ENCODE measurements around the gene FOXN3. TPM values are rescaled to one million over a fixed set of nuclear protein-coding genes. Genes with fewer than 3 reads are reported as not detected.
"Not testable (repeated sequence)": the region's sequence is repeated elsewhere in the genome, so short reads cannot be mapped to it uniquely, and the experiment has no call there.

The FOXN3 gene
- total RNA-seq, 1 experiment from 2014 or later: 6.5 TPM

- DNase-seq (ENCODE audit: low read depth): no peak
Measured at GRCh38 chr14:89131004-89131750, 285.9 kb downstream of the FOXN3 start.

- DNase-seq (ENCODE audit: low read depth): no peak
Measured at GRCh38 chr14:89129570-89129969, 287.5 kb downstream of the FOXN3 start.

DNA sequence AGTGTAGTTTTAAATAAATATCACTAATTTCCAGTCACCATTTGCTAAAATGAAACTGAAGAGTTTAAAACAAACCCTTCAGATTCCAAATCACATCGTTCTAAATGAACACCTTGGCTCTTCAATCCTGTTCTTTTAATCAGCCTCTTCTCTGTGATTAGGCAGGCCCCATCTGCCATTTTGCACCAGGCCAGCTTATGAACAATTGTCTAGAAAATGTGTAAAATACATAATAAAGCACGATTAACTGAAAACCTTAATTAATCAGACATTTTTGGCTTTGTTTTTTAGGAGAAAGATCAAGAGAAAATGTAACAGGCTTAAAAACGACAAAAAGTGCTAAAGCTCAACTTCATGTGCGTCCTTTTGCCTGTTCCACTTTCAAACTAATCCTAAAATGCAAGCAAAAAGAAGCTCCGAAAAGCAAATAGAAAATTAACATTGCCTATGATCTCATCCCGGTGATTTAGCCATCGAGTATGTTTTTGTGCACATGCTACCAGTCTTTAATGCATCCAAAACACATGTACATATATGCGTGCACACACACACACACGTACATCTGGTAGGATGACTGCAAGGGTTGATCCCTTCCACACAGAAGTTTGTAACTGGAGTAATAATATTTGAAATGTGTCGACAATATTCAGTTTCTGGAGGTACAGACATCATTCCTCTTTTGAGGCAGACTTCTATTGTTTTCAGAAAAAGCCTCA is 288.6 kb downstream of the FOXN3 start:
- no peak for DNase-seq (ENCODE audit: low read depth)

GRCh38 chr14:89126461-89126860 is 290.6 kb downstream of the FOXN3 start:
- DNase-seq (ENCODE audit: low read depth): no peak

- no peak for DNase-seq (ENCODE audit: low read depth)
Measured at GRCh38 chr14:89125216-89125615, 291.8 kb downstream of the FOXN3 start.

DNA sequence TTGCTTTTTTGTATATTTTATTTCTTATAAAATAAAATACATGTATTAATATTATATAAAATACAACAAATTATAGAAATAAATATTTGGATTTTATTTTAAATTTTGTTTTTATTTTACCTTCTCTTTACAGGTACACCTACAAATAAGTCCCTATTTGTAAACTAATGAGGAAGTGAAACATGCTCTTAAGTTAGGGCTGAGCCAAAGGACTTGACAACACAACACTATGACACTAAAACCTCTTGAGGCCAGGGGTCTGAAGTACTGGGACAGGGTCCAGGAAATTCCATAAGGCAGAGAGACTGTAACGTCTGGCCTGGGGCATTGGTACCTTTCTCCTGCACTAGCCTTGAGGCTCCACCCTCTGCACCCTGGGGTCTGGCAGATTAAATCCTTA is 293.2 kb downstream of the FOXN3 start:
- no peak for DNase-seq (ENCODE audit: low read depth)

DNA sequence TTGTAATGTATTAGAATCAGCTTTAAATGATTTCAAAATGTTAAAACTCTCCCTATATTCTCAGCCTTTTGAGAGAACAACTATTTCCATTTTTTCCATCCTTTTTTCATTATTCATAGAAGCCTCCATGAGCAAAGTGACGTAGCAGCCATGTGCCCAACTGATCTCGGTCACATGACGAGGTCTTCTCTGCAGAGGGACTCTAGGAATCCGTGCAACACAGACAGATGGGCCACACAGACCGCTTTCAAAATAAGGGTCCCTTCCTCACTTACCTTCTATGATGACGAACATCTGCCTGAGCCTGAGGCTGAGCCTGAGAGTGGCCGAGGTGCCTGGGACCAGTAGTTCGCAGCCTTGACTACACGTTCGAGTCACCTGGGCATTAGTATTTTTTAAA is 293.8 kb downstream of the FOXN3 start:
- no peak for DNase-seq (ENCODE audit: low read depth)

- no peak for DNase-seq (ENCODE audit: low read depth)
Measured at GRCh38 chr14:89121968-89122620, 294.9 kb downstream of the FOXN3 start.

GRCh38 chr14:89117012-89117411 is 300.0 kb downstream of the FOXN3 start:
- DNase-seq (ENCODE audit: low read depth): no peak

GRCh38 chr14:89114109-89114508 is 302.9 kb downstream of the FOXN3 start:
- DNase-seq (ENCODE audit: low read depth): no peak

DNA sequence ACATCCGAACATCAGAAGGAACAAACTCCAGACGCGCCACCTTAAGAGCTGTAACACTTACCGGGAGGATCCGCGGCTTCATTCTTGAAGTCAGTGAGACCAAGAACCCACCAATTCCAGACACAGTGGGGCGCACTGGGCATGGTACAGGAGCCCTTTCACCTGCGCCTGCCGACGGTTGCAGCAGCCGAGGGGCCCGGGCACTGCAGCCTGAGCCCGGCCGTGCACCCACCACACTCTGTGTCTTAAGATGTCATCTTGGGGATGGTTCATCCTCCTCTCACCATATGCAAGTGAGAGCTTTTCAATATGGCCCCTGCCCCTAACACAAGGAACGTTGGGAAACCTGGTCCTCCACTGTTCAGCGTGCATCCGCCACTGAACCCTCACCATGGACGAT is 304.3 kb downstream of the FOXN3 start:
- DNase-seq (ENCODE audit: low read depth): no peak

DNA sequence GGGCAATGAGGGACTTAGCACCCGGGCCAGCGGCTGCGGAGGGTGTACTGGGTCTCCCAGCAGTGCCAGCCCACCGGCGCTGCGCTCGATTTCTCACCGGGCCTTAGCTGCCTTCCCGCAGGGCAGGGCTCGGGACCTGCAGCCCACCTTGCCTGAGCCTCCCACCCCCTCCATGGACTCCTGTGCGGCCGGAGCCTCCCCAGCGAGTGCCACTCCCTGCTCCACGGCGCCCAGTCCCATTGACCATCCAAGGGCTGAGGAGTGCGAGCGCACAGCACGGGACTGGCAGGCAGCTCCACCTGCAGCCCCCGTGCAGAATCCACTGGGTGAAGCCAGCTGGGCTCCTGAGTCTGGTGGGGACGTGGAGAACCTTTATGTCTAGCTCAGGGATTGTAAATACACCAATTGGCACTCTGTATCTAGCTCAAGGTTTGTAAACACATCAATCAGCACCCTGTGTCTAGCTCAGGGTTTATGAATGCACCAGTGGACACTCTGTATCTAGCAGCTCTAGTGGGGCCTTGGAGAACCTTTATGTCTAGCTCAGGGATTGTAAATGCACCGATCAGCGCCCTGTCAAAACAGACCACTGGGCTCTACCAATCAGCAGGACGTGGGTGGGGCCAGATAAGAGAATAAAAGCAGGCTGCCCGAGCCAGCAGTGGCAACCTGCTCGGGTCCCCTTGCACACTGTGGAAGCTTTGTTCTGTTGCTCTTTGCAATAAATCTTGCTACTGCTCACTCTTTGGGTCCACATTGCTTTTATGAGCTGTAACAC is 305.1 kb downstream of the FOXN3 start:
- DNase-seq (ENCODE audit: low read depth): not testable (repeated sequence)

- not testable (repeated sequence) for DNase-seq (ENCODE audit: low read depth)
Measured at GRCh38 chr14:89111232-89111631, 305.8 kb downstream of the FOXN3 start.

DNA sequence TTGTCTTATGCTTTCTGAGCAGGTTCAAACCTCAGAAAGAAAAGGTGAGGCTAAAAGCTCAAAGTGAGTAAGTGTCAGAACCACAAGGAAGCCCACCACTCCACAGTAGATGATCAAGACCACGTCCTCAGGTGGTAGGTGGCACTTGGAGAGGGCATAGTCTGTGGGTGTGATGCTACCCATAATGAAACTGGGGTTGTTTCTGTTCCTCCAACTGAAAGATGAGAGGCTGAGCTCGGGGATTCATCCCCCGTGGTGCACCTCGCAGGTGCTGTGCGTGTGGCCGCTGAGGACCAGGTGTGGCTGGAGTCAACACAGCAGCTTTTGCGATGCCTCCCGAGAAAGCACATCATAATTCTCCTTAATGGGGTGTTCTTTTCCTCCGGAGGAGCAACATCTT is 306.9 kb downstream of the FOXN3 start:
- no peak for DNase-seq (ENCODE audit: low read depth)

DNA sequence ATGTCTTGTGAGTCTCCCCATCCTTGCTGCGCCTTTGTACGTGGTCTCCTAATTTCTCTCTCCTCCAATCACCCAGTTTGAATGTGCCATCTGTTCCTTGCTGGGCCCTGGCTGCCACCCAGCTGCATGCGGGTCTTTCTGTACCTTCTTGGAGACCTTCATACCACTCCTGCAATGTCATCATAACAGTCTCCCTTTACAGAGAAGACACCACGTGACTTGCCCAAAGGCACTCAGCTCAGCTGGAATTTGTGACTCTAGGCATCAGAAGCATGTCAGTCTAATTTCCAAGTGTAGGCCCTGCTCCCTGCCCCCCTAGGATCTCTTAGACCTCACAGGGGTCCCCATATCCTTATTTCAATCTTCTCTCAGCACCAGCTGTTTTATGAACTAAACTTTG is 308.4 kb downstream of the FOXN3 start:
- DNase-seq (ENCODE audit: low read depth): no peak

GRCh38 chr14:89107626-89108025 is 309.4 kb downstream of the FOXN3 start:
- DNase-seq (ENCODE audit: low read depth): no peak
